HFF-Myc (cell line): ENCODE data around the gene TTC21B.

Source experiments
- DNase-seq: peaks from one replicate; pipeline ENCODE4 v3.0.0-alpha.2; 2011; ENCODE audit warnings: low read depth; ENCODE audit errors: extremely low read depth
- H3K4me3 ChIP-seq: replicated peaks from 2 replicates; pipeline ENCODE4 v1.5.1; 2011; ENCODE audit warnings: low read depth, mild to moderate bottlenecking, control low read depth, low read length
- CTCF ChIP-seq: IDR thresholded peaks from 2 replicates; pipeline ENCODE4 v1.5.1; 2012; ENCODE audit warnings: mild to moderate bottlenecking, low read depth, low read length, control low read depth; ENCODE audit errors: missing control alignments

TTC21B gene

DNA sequence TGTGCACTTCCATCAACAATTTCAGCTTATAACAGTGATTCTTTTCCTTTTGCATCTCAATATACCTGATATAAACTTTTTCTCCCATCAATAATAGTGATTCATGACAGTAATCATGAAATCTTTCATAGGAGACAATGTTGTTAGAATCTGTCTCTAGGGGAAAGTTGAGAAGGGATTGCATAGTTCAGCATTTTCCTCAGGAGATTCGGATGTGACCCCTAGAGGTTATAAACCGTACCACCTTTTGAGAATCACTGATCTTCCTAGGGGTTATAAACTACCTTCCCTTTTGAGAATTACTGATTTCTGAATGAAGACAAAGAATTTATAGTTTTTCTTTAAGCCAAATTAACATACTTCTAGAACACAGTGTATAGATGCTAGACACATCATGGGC is 106.6 kb downstream of the TTC21B start:
- TF ChIP-seq CTCF, result no peak
- H3K4me3 ChIP-seq, result no peak overlapping the region
- DNase-seq, result no peak

- no peak overlapping the region for H3K4me3 ChIP-seq
- TF ChIP-seq CTCF, result no peak
- no peak for DNase-seq
Observed at GRCh38 chr2:165846056-165846455, 107.5 kb downstream of the TTC21B start.

- TF ChIP-seq CTCF, result no peak
- DNase-seq, result no peak
- H3K4me3 ChIP-seq, result no peak overlapping the region
Observed at GRCh38 chr2:165844216-165844615, 109.4 kb downstream of the TTC21B start.

GRCh38 chr2:165843351-165843750 is 110.2 kb downstream of the TTC21B start:
- H3K4me3 ChIP-seq, result no peak overlapping the region
- no peak for DNase-seq
- TF ChIP-seq CTCF, result no peak

- no peak for TF ChIP-seq CTCF
- no peak for DNase-seq
- H3K4me3 ChIP-seq, result no peak overlapping the region
Observed at GRCh38 chr2:165840333-165840958, 113.1 kb downstream of the TTC21B start.

- no peak for DNase-seq
- TF ChIP-seq CTCF, result no peak
- no peak overlapping the region for H3K4me3 ChIP-seq
Observed at GRCh38 chr2:165839610-165840009, 114.0 kb downstream of the TTC21B start.

- no peak for DNase-seq
- no peak for TF ChIP-seq CTCF
Observed at GRCh38 chr2:165837122-165837521, 116.5 kb downstream of the TTC21B start.

More at GRCh38 chr2:165837122-165837521, 116.5 kb downstream of the TTC21B start:
- H3K4me3 ChIP-seq, result no peak overlapping the region
